Subcutaneous adipose tissue (tissue), 4 donors: ENCODE results near the gene CEP295NL. TPM values are rescaled to one million over a fixed set of nuclear protein-coding genes. Genes with fewer than 3 reads are reported as not detected.

Experiments
- CTCF ChIP-seq: fragments of 450-650 bp; IDR thresholded peaks from one replicate; pipeline ENCODE4 v1.5.1; 2016; ENCODE audit warnings: low read depth, mild to moderate bottlenecking, control low read depth, antibody characterized with exemption, moderate library complexity
- total RNA-seq, 4 donors: library from RNA; depleted of rRNA; stranded (reverse); fragments of >200 nt; gene quantifications; one replicate each; pipeline ENCODE4 v1.1.0, GENCODE V29; 2016

Gene CEP295NL
- total RNA-seq, 4 donors from 2014 or later = 5.4 to 7.3 (median 6.4) TPM

- TF ChIP-seq CTCF = no peak
Measured at GRCh38 chr17:78895322-78895721, 7.7 kb downstream of the CEP295NL start.

- TF ChIP-seq CTCF = no peak
Measured at GRCh38 chr17:78893684-78894083, 9.3 kb downstream of the CEP295NL start.

- no peak for TF ChIP-seq CTCF
Measured at GRCh38 chr17:78892936-78893379, 10.0 kb downstream of the CEP295NL start.

GRCh38 chr17:78892520-78892919, 10.5 kb downstream of the CEP295NL start:
- TF ChIP-seq CTCF = no peak

GRCh38 chr17:78892062-78892456, 10.9 kb downstream of the CEP295NL start:
- TF ChIP-seq CTCF = no peak

GRCh38 chr17:78891406-78892061, 11.5 kb downstream of the CEP295NL start:
- TF ChIP-seq CTCF = no peak

GRCh38 chr17:78890498-78890897, 12.5 kb downstream of the CEP295NL start:
- TF ChIP-seq CTCF = no peak
